Ishikawa (cell line): ENCODE data around the gene OPHN1.

Source experiments
- CEBPB ChIP-seq: IDR thresholded peaks from 2 replicates; pipeline ENCODE4 v1.6.1; 2012
- CREB1 ChIP-seq: IDR thresholded peaks from 2 replicates; pipeline ENCODE4 v1.6.1; 2012; ENCODE audit warnings: low read depth
- EGR1 ChIP-seq: IDR thresholded peaks from 2 replicates; pipeline ENCODE4 v1.6.1; 2012
- EP300 ChIP-seq: IDR thresholded peaks from 2 replicates; pipeline ENCODE4 v1.6.1; 2012; ENCODE audit warnings: borderline replicate concordance
- FOXM1 ChIP-seq: IDR thresholded peaks from 2 replicates; pipeline ENCODE4 v1.6.1; 2012; ENCODE audit warnings: low read depth, borderline replicate concordance
- NFIC ChIP-seq: IDR thresholded peaks from 2 replicates; pipeline ENCODE4 v1.6.1; 2012
- RAD21 ChIP-seq: IDR thresholded peaks from 2 replicates; pipeline ENCODE4 v1.6.1; 2012; ENCODE audit warnings: low read depth
- REST ChIP-seq: IDR thresholded peaks from 2 replicates; pipeline ENCODE4 v1.6.1; 2012; ENCODE audit warnings: low read depth, mild to moderate bottlenecking
- TAF1 ChIP-seq: IDR thresholded peaks from 2 replicates; pipeline ENCODE4 v1.6.1; 2012; ENCODE audit warnings: low read depth, mild to moderate bottlenecking
- TCF12 ChIP-seq: IDR thresholded peaks from 2 replicates; pipeline ENCODE4 v1.6.1; 2012; ENCODE audit warnings: low read depth
- TEAD4 ChIP-seq: IDR thresholded peaks from 2 replicates; pipeline ENCODE4 v1.6.1; 2012
- USF1 ChIP-seq: IDR thresholded peaks from 2 replicates; pipeline ENCODE4 v1.6.1; 2012
- YY1 ChIP-seq: IDR thresholded peaks from 2 replicates; pipeline ENCODE4 v1.6.1; 2012; ENCODE audit warnings: low read depth
- ZBTB7A ChIP-seq: IDR thresholded peaks from 2 replicates; pipeline ENCODE4 v1.6.1; 2012; ENCODE audit warnings: low read depth
- TF ChIP-seq, protein P1 (sequence below): IDR thresholded peaks from 2 replicates; pipeline ENCODE4 v1.6.1; 2012

Gene OPHN1

GRCh38 chrX:68292471-68292870 is 140.8 kb downstream of the OPHN1 start:
- TF ChIP-seq FOXM1 (no peak), RAD21 (no peak), NFIC (no peak), USF1 (no peak), REST (no peak), TCF12 (no peak), ZBTB7A (no peak), TAF1 (no peak), TEAD4 (no peak), EGR1 (no peak)
- TF ChIP-seq, protein P1, sequence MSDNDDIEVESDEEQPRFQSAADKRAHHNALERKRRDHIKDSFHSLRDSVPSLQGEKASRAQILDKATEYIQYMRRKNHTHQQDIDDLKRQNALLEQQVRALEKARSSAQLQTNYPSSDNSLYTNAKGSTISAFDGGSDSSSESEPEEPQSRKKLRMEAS: no peak

GRCh38 chrX:68288127-68288526 is 145.2 kb downstream of the OPHN1 start:
- TF ChIP-seq ZBTB7A: no peak
- no peak for TF ChIP-seq CREB1
- no peak for TF ChIP-seq EP300
- TF ChIP-seq NFIC: no peak
- TF ChIP-seq RAD21: no peak
- TF ChIP-seq FOXM1: no peak
- TF ChIP-seq TAF1: no peak
- no peak for TF ChIP-seq CEBPB
- no peak for TF ChIP-seq REST

DNA sequence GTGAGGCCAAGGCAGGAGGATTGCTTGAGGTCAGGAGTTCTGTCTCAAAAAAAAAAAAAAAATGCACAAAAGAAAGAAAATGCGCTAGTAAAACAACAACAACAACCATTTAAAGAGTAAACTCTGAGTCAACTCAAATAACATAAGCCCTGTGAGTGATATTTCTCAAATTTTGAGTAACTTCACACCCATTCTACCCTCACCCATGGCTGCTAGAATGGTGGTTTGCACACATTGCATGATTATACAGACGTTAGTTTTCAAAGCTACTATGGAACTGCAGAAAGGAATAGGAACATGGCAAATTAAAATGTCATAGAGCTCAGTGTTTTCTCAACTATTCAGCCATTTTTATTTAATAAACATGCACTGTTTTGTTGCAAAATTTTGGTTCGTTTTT is 145.9 kb downstream of the OPHN1 start:
- TF ChIP-seq YY1: no peak
- TF ChIP-seq, protein P1: no peak
- no peak for TF ChIP-seq REST
- TF ChIP-seq CREB1: no peak
- TF ChIP-seq TEAD4: no peak
- no peak for TF ChIP-seq EP300

DNA sequence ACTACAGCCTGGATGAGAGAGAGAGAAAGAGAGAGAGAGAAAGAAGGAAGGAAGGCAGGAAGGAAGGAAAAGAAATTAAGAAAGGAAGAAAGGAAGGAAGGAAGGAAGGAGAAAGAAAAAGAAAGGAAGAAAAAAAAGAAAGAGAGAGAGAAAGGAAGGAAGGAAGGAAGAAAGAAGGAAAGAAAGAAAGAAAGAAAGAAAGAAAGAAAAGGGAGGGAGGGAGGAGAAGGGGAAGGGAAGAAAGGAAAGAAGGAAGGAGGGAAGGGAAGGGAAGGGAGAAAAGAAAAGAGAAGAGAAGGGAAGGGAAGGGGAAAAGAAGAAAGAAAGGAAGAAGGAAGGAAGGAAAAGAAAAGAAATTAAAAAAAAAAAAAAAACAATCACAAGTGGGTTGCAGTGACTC is 146.3 kb downstream of the OPHN1 start:
- TF ChIP-seq CEBPB: no peak
- no peak for TF ChIP-seq CREB1
- TF ChIP-seq TCF12: no peak
- TF ChIP-seq RAD21: no peak
- no peak for TF ChIP-seq REST
- no peak for TF ChIP-seq NFIC
- no peak for TF ChIP-seq TEAD4
- no peak for TF ChIP-seq USF1
- TF ChIP-seq, protein P1: no peak
- no peak for TF ChIP-seq TAF1
- TF ChIP-seq EP300: no peak
- no peak for TF ChIP-seq EGR1
